Uterus (tissue), 2 donors: ENCODE measurements around the gene RHOC.

Experiments used
- CTCF ChIP-seq, 4 experiments: fragments of 200-600 bp in 2 of 4; fragments of 450-650 bp in 2 of 4; sonication (generic) in 2 of 4; IDR thresholded peaks; one replicate each; pipeline ENCODE4 v1.5.1; 2016 to 2019; ENCODE audit warnings: antibody characterized with exemption in 4 of 4, mild to moderate bottlenecking in 2 of 4, moderate library complexity in 1 of 4
- POLR2A ChIP-seq, 2 donors: fragments of 450-650 bp; IDR thresholded peaks; one replicate each; pipeline ENCODE4 v1.6.1; 2016; ENCODE audit warnings: antibody characterized with exemption in 2 of 2, mild to moderate bottlenecking in 1 of 2, moderate library complexity in 1 of 2

GRCh38 chr1:112686835-112687234 is 20.1 kb downstream of the RHOC start:
- no peak for TF ChIP-seq CTCF (IDR thresholded peaks at IDR 0.05)
- no peak for TF ChIP-seq POLR2A (IDR thresholded peaks at IDR 0.05)
